ENCODE data around the gene RHOXF2. TPM values are rescaled to one million over a fixed set of nuclear protein-coding genes. Genes with fewer than 3 reads are reported as not detected.
"Not testable (repeated sequence)": the region's sequence is repeated elsewhere in the genome, so short reads cannot be mapped to it uniquely, and the experiment has no call there.

RHOXF2 gene
- not detected for total RNA-seq

GRCh38 chrX:120158313-120158712 is at the start of gene RHOXF2:
TSS of gene RHOXF2 (plus strand) at chrX:120158613. CDS start at chrX:120158751, 138 bp downstream.
- DNase-seq (ENCODE audit: low spot score) = not testable (repeated sequence)

GRCh38 chrX:120109378-120109777 is 49.0 kb upstream of the RHOXF2 start:
- DNase-seq (ENCODE audit: low spot score) = no peak

- no peak for DNase-seq (ENCODE audit: low spot score)
Observed at GRCh38 chrX:120111611-120112010, 46.8 kb upstream of the RHOXF2 start.

- no peak for DNase-seq (ENCODE audit: low spot score)
Observed at GRCh38 chrX:120115438-120115963, 42.9 kb upstream of the RHOXF2 start, which contains the start of gene RHOXF1. TSS of gene RHOXF1 (minus strand) at chrX:120115913. CDS start at chrX:120115862, 51 bp downstream.

GRCh38 chrX:120120223-120120622 is 38.2 kb upstream of the RHOXF2 start:
- DNase-seq (ENCODE audit: low spot score) = no peak

- DNase-seq (ENCODE audit: low spot score) = no peak
Observed at GRCh38 chrX:120125444-120125843, 33.0 kb upstream of the RHOXF2 start.

GRCh38 chrX:120128306-120128846 is 30.0 kb upstream of the RHOXF2 start:
- DNase-seq (ENCODE audit: low spot score) = not testable (repeated sequence)

- DNase-seq (ENCODE audit: low spot score) = no peak
Observed at GRCh38 chrX:120136128-120136527, 22.3 kb upstream of the RHOXF2 start.

- DNase-seq (ENCODE audit: low spot score) = no peak
Observed at GRCh38 chrX:120136840-120137239, 21.6 kb upstream of the RHOXF2 start.

- no peak for DNase-seq (ENCODE audit: low spot score)
Observed at GRCh38 chrX:120137439-120137838, 21.0 kb upstream of the RHOXF2 start.

GRCh38 chrX:120140293-120140981 is 18.0 kb upstream of the RHOXF2 start:
- no peak for DNase-seq (ENCODE audit: low spot score)

GRCh38 chrX:120144178-120144844 is 14.1 kb upstream of the RHOXF2 start:
- no peak for DNase-seq (ENCODE audit: low spot score)

- DNase-seq (ENCODE audit: low spot score) = no peak
Observed at GRCh38 chrX:120145295-120145925, 13.0 kb upstream of the RHOXF2 start.

GRCh38 chrX:120146323-120146722 is 12.1 kb upstream of the RHOXF2 start:
- not testable (repeated sequence) for DNase-seq (ENCODE audit: low spot score)

GRCh38 chrX:120147537-120147936 is 10.9 kb upstream of the RHOXF2 start:
- no peak for DNase-seq (ENCODE audit: low spot score)

GRCh38 chrX:120150109-120150744 is 8.2 kb upstream of the RHOXF2 start:
- not testable (repeated sequence) for DNase-seq (ENCODE audit: low spot score)

GRCh38 chrX:120159086-120159485 is 673 bp downstream of the RHOXF2 start:
- not testable (repeated sequence) for DNase-seq (ENCODE audit: low spot score)

GRCh38 chrX:120193254-120193653 is 34.8 kb downstream of the RHOXF2 start:
- not testable (repeated sequence) for DNase-seq (ENCODE audit: low spot score)

GRCh38 chrX:120193720-120194119 is 35.3 kb downstream of the RHOXF2 start:
- DNase-seq (ENCODE audit: low spot score) = not testable (repeated sequence)

- DNase-seq (ENCODE audit: low spot score) = not testable (repeated sequence)
Observed at GRCh38 chrX:120195786-120196185, 37.4 kb downstream of the RHOXF2 start.

- DNase-seq (ENCODE audit: low spot score) = not testable (repeated sequence)
Observed at GRCh38 chrX:120196626-120197283, 38.3 kb downstream of the RHOXF2 start.
